GM19351 (cell line): ENCODE data around the gene SEZ6.

Experiments
- ATAC-seq: cut with Tn5 transposase; IDR thresholded peaks from one replicate; pipeline ENCODE4 v1.9.1; 2021; ENCODE audit warnings: mild to moderate bottlenecking, moderate library complexity; ENCODE audit not compliant: unreplicated experiment

The SEZ6 gene

GRCh38 chr17:28907709-28908475 is 97.9 kb downstream of the SEZ6 start:
- ATAC-seq: no peak

- no peak for ATAC-seq
Measured at GRCh38 chr17:28906706-28907438, 99.0 kb downstream of the SEZ6 start.

- ATAC-seq: no peak
Measured at GRCh38 chr17:28906276-28906675, 99.6 kb downstream of the SEZ6 start.
